Lower leg skin (tissue), 4 donors: Measurements from ENCODE around the gene PRELID2. TPM values are rescaled to one million over a fixed set of nuclear protein-coding genes. Genes with fewer than 3 reads are reported as not detected.
A peak's percentile ranks its signal among the peaks of the same experiment; 100 is the strongest.

ENCODE experiments used
- DNase-seq, 2 donors: peaks; one replicate each; pipeline ENCODE4 v3.0.0-alpha.2; 2019; ENCODE audit warnings: low spot score in 2 of 2
- H3K4me3 ChIP-seq: fragments of 200-600 bp; sonication (generic); 2 replicates; pipeline ENCODE4 v1.5.1; 2017; ENCODE audit warnings: mild to moderate bottlenecking, low read depth; ENCODE audit not compliant: poor library complexity, severe bottlenecking
- POLR2A ChIP-seq, 2 donors: fragments of 450-650 bp; IDR thresholded peaks; one replicate each; pipeline ENCODE4 v1.6.1; 2016 to 2017; ENCODE audit warnings: antibody characterized with exemption in 2 of 2, mild to moderate bottlenecking in 1 of 2, moderate library complexity in 1 of 2
- WGBS, 2 donors: methylation state at CpG; one replicate each; pipeline ENCODE4 v1.1.5; 2018; 5-methylcytosine and 5-hydroxymethylcytosine counted together
- intact Hi-C: fragments of 100-400 bp; cut with DNase I; formaldehyde crosslinking; loops from one replicate; pipeline ENCODE4 v1.15.0; 2023; ENCODE audit warnings: low total_unique reads
- total RNA-seq, 4 donors: library from RNA; depleted of rRNA; stranded (reverse); fragments of >200 nt; gene quantifications; one replicate each; pipeline ENCODE4 v1.1.0, GENCODE V29; 2016
- TF ChIP-seq, protein P1 (sequence below), 3 donors: fragments of 450-650 bp; IDR thresholded peaks; one replicate each; pipeline ENCODE4 v1.5.1; 2016; ENCODE audit warnings: antibody characterized with exemption in 3 of 3, mild to moderate bottlenecking in 3 of 3, moderate library complexity in 2 of 3

The PRELID2 gene
- total RNA-seq, 4 donors from 2014 or later: 2.9 to 6.4 (median 4.7) TPM

DNA sequence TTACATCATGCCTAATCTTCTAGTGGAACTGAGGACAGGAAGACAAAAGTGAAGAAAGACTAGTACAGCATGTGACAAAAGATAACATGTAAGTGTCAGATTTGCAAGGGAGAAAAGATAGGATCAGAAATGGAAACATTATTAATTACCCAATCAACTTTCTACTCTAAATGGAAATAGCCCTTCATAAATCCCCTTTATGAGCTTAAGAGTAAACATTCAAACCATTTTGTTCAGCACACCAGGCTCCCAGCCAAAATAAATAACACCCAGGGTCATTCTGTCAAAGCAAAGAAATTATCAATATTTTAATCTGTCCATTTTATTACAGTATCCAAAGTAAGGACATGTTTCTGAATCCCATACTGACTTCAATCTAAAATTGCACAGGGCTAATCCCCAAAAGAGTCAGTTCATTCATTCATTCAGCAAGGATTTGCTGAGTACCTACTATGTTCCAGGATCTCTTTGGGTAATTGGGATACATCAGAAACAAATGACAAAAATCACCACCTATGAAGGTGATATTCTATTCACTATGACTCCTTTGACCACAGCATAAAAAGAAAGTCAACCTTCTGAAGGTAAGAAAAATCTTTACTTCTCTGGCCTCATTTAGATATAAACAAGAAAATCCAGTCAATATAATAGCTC is 5.3 kb downstream of the PRELID2 start:
- intact Hi-C loops: no loop called here
- no peak for DNase-seq
- TF ChIP-seq POLR2A (IDR thresholded peaks at IDR 0.05): no peak
- TF ChIP-seq, protein P1, sequence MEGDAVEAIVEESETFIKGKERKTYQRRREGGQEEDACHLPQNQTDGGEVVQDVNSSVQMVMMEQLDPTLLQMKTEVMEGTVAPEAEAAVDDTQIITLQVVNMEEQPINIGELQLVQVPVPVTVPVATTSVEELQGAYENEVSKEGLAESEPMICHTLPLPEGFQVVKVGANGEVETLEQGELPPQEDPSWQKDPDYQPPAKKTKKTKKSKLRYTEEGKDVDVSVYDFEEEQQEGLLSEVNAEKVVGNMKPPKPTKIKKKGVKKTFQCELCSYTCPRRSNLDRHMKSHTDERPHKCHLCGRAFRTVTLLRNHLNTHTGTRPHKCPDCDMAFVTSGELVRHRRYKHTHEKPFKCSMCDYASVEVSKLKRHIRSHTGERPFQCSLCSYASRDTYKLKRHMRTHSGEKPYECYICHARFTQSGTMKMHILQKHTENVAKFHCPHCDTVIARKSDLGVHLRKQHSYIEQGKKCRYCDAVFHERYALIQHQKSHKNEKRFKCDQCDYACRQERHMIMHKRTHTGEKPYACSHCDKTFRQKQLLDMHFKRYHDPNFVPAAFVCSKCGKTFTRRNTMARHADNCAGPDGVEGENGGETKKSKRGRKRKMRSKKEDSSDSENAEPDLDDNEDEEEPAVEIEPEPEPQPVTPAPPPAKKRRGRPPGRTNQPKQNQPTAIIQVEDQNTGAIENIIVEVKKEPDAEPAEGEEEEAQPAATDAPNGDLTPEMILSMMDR (IDR thresholded peaks at IDR 0.05): no peak
- H3K4me3 ChIP-seq: no peak overlapping the region

DNA sequence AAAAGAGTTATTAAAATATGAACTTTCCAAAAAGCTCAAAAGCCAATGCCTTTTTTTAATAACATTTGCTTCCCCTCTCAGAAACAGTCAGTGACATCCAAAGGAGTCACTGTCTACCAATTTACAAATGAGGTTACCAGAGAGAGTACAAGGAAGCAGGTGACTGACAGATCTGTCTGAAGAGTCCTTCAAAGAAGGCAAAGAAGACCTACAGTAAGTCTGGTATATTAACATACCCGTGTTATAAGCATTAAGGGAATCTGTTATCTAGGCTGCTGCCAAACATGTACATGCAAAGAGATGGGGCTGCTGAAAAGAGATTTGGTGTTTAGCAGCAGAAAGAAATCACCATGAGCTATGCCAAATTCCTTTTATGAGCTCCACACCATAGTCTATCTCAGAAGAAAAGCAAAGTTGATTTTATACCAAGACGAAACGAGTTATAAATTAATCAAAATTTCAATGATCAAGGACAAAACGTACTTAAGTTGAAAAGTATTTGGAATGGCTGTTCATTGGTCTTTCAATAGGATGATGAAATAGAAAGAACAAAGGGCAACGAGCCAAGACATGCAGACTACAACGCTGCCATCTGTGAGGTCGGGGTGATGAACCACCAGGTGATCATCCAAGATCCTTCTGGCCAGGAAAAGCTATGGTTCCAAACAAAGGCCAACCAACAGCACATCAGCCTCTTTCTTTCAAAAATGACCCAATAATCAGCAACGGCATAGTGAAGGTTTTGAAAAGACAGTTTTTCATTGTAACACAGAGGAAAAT is 8.1 kb downstream of the PRELID2 start:
- TF ChIP-seq POLR2A (IDR thresholded peaks at IDR 0.05): no peak
- TF ChIP-seq, protein P1 (IDR thresholded peaks at IDR 0.05): no peak
- no peak overlapping the region for H3K4me3 ChIP-seq
- no peak for DNase-seq
- 53 to 55% methylated on average over 8 of the region's 8 CpGs for WGBS, 2 donors
- intact Hi-C loops: no loop called here

DNA sequence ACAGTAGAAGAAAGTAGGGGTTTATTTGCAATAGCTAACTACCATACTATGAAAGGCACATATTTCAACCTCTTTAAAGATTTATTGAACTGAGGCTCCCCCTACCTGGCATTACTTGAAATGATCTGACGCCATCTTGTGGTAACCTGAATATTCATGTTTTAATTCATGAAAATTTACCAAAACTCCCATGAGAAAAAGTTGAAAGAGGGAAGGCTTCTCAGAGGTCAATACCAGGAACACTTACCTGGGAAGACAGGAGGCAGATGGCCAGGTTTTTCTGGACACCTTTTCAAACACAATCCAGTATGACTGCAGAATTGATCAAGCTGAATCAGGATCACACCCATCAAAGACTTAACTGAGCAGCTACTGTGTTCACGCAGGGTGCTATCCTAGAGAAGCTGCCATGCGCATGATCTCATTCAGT is 9.4 kb downstream of the PRELID2 start:
- DNase-seq: no peak

DNA sequence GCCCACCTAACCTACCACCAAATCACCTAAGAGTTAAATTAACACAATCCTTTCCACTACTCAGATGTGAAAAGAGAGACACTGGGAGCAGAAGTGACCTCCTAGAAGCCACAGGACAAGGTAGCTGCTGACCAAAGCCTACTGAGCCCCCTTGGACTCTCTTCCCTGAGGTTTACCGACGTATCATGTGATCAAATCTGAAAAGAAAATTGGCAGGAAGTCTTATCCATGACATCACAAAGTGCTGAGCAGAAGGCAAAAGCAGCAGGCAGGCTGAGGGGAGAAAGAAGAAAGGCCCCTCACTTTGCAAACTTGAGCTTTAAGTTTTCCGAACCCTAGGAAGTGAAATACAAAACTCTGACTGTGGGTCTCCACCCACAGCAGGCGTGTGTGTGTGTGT is 11.1 kb downstream of the PRELID2 start:
- intact Hi-C loops: no loop called here
- WGBS, 2 donors: 56 to 63% methylated on average over 4 of the region's 4 CpGs
- H3K4me3 ChIP-seq: no peak overlapping the region
- TF ChIP-seq, protein P1 (IDR thresholded peaks at IDR 0.05): no peak
- TF ChIP-seq POLR2A (IDR thresholded peaks at IDR 0.05): no peak
- no peak for DNase-seq

More for the DNA sequence above, 9.4 kb downstream of the PRELID2 start:
- TF ChIP-seq, protein P1 (IDR thresholded peaks at IDR 0.05): peak in 1 of 3 donors; percentile 16
- no peak for TF ChIP-seq POLR2A (IDR thresholded peaks at IDR 0.05)
- 63 to 65% methylated on average over 3 of the region's 3 CpGs for WGBS, 2 donors
- H3K4me3 ChIP-seq: no peak overlapping the region
- intact Hi-C loops: no loop called here

DNA sequence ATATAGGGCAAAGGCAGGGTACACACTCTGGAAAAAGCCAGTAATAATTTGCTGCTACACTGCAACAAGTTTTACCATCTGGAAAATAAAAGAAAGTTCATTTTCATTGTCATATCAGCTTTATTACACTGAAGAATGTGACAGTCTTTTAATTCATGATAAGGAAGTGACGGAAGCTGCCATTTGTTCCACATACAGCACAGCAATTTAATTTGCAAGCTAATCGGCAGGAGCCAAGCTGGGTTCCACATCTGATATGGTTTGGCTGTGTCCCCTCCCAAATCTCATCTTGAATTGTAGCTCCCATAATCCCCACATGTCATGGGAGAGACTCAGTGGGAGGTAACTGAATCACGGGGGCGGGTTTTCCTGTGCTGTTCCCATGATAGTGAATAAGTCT is 16.5 kb downstream of the PRELID2 start:
- TF ChIP-seq, protein P1 (IDR thresholded peaks at IDR 0.05): no peak
- TF ChIP-seq POLR2A (IDR thresholded peaks at IDR 0.05): no peak
- intact Hi-C loops: no loop called here
- DNase-seq: no peak
- H3K4me3 ChIP-seq: no peak overlapping the region
- WGBS, 2 donors: 88 to 89% methylated on average over 4 of the region's 4 CpGs
